Stimulated activated naive B cell treated with anti-CD40 and anti-IgM and Interleukin-4, amounts not matched to agents 10 μg/mL and 1 μg/mL and 100 μg/mL, for 72 hours (primary cell): ENCODE measurements around the gene OPCML.

Source experiments
- ATAC-seq, 2 donors: fragments of 150-1000 bp; cut with Tn5 transposase; replicated peaks; 2 replicates each; pipeline ENCODE4 v1.10.0; 2021; ENCODE audit warnings: moderate library complexity in 1 of 2
- DNase-seq: peaks from one replicate; pipeline ENCODE4 v3.0.0; 2021
- H3K27ac Mint-ChIP-seq: one replicate; pipeline ENCODE4 v1.8.0; 2022; ENCODE audit warnings: mild to moderate bottlenecking, mixed read lengths
- H3K27me3 Mint-ChIP-seq, 2 donors: one replicate each; pipeline ENCODE4 v1.8.0; 2022; ENCODE audit warnings: mixed read lengths in 2 of 2
- H3K36me3 Mint-ChIP-seq, 2 donors: one replicate each; pipeline ENCODE4 v1.8.0; 2022; ENCODE audit warnings: mixed read lengths in 2 of 2, mild to moderate bottlenecking in 1 of 2
- H3K4me1 Mint-ChIP-seq, 2 donors: one replicate each; pipeline ENCODE4 v1.8.0; 2022; ENCODE audit warnings: mixed read lengths in 2 of 2, mild to moderate bottlenecking in 1 of 2
- H3K4me3 Mint-ChIP-seq, 2 donors: one replicate each; pipeline ENCODE4 v1.8.0; 2022; ENCODE audit warnings: mild to moderate bottlenecking in 2 of 2, mixed read lengths in 2 of 2, moderate library complexity in 1 of 2
- H3K9me3 Mint-ChIP-seq, 2 donors: one replicate each; pipeline ENCODE4 v1.8.0; 2022; ENCODE audit warnings: mixed read lengths in 2 of 2, mild to moderate bottlenecking in 1 of 2

OPCML gene

DNA sequence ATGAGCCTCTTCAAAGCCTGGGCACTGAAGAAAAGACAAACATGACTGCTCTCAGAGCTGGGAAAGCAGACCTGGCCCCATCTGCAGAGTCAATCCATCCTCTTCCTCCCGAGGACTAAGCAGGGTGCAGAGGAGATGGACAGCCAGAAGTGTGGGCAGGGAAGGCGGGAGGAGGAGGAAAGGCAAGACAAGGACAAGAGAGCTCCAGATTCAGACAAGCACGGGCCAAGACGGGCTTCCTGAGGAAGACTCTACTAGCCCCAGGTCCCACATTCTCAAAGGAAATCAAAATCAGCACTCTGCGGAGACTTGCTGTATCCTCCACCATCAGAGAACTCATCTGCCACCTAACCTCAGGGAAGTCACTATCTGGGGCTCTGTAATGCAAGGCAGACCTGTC is 28.5 kb downstream of the OPCML start:
- H3K36me3 Mint-ChIP-seq, result no peaks in the 10 kb centered on the region
- peaks cover 7 to 13% of the 10 kb centered on the region in 2 donors for H3K4me1 Mint-ChIP-seq
- no peak overlapping the region for H3K4me3 Mint-ChIP-seq
- no peak for DNase-seq
- H3K9me3 Mint-ChIP-seq, result peaks cover 5 to 6% of the 10 kb centered on the region in 2 donors
- H3K27ac Mint-ChIP-seq, result no peak overlapping the region
- no peak for ATAC-seq
- peaks cover 8 to 23% of the 10 kb centered on the region in 2 donors for H3K27me3 Mint-ChIP-seq

DNA sequence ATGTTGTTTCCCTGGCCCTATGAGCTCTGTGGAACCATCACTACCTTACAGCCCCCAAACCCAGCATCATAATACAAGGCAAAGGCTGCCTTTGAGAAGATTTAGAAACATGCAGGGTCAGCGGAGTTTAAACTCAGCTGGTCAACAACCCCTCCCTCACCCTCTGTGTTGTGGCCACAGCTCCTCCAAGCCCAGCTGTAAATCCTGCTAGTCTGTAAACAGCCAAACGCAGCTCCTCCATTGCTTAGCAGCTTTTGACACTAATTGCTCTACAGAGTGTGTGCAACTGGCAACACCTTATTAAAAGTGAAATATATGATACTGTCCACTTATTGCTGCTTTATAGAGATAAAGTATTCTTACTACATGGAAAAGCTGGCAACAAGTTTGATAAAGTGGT is 29.1 kb downstream of the OPCML start:
- Mint-ChIP-seq H3K4me1 (peaks cover 7 to 13% of the 10 kb centered on the region in 2 donors), H3K4me3 (no peak overlapping the region), H3K27ac (no peak overlapping the region), H3K36me3 (no peaks in the 10 kb centered on the region), H3K9me3 (peaks cover 5 to 6% of the 10 kb centered on the region in 2 donors), H3K27me3 (peaks cover 8 to 23% of the 10 kb centered on the region in 2 donors)
- DNase-seq (no peak), ATAC-seq (no peak)

DNA sequence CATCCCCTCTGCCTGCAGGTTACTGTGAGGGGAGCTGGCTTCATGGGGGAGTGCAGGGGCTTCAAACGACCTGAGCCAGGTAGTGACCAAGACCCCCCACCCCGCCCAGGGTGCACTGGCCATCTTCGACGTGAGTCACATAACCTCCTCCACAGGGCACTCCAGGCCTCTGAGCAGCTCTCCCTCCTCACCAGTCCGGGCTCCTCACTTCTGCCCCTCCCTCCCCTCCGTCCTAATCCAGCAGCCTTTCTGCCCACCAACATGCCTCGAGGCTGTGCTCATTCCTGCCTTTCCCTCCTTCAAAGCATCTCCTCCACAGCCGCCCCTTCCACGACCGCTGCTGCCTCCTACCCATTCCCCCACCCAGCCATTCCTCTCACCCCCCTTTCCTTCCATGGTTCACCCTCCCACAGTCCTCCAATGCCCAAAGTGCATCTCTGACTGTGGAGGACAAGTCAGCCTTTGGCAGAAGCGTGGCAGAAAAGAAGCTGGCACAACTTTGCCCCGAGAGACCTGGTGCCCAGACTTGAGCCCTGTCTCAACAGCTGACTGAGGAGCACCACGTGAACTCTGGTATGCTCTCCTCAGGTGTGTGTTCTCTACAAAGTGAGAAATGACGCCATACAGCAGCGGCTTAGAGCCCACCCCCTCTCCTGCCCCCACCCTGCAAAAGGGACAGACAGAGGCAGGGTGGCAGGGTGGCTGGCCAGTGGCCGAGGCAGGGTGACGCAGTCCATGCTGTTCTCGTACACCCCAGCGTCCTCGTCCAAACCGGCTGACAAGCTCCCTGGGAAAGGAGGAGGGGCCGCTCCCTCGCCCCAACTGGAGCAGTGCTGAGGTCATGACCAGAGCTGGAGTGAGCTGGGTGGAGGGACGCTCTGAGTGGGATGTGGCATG is 30.4 kb downstream of the OPCML start:
- no peak overlapping the region for H3K27ac Mint-ChIP-seq
- DNase-seq (no peak), ATAC-seq (no peak)
- peaks cover 8 to 23% of the 10 kb centered on the region in 2 donors for H3K27me3 Mint-ChIP-seq
- H3K4me1 Mint-ChIP-seq, result peaks cover 7 to 13% of the 10 kb centered on the region in 2 donors
- H3K9me3 Mint-ChIP-seq, result peaks cover 5 to 6% of the 10 kb centered on the region in 2 donors
- H3K4me3 Mint-ChIP-seq, result no peak overlapping the region
- no peaks in the 10 kb centered on the region for H3K36me3 Mint-ChIP-seq

DNA sequence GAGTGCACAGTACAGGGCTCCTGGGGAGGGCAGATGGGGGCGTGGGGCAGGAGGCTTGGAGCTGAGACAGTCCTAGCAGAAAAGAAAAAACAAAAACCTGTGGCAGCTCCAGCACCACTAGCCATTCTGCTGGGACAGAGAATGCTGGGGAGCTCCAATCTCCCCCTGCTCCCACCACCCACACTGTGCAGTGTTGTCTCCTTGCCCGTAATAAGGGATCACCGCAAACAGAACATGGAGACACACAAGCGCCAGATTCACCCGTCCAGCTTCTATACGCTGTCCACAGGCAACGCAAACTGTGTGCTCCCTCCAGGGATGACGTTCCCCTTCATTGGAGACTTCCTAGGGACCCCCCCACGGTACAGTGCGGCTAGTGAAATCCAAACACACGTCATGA is 31.4 kb downstream of the OPCML start:
- H3K9me3 Mint-ChIP-seq, result peaks cover 5 to 6% of the 10 kb centered on the region in 2 donors
- peaks cover 8 to 23% of the 10 kb centered on the region in 2 donors for H3K27me3 Mint-ChIP-seq
- H3K27ac Mint-ChIP-seq, result no peak overlapping the region
- ATAC-seq, result no peak
- H3K4me3 Mint-ChIP-seq, result no peak overlapping the region
- no peak for DNase-seq
- peaks cover 6 to 9% of the 10 kb centered on the region in 2 donors for H3K4me1 Mint-ChIP-seq
- H3K36me3 Mint-ChIP-seq, result no peaks in the 10 kb centered on the region

DNA sequence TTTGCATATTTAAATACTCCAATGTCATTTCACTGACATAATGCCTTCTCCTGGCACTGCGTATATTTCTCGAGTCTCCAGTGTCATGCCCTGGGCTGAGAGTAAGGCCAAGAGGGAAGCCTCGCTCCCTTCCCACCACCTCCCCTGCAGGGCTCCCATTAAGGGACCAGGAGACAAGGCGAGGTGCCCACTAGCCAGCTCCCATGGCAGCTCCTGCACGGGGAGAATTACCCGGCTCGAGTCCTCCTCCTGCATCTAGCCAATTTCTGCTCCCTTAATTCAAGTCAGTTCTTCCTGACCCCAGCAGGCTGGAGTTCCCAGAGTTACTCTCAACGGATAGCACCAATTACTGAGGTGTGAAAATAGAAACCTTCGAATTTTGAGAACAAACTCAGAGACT is 31.9 kb downstream of the OPCML start:
- Mint-ChIP-seq H3K27ac (no peak overlapping the region), H3K36me3 (no peaks in the 10 kb centered on the region), H3K4me3 (no peak overlapping the region), H3K9me3 (peaks cover 2 to 3% of the 10 kb centered on the region in 2 donors), H3K4me1 (peaks cover 1 to 4% of the 10 kb centered on the region in 2 donors), H3K27me3 (peaks cover 8 to 21% of the 10 kb centered on the region in 2 donors)
- DNase-seq (no peak), ATAC-seq (no peak)

DNA sequence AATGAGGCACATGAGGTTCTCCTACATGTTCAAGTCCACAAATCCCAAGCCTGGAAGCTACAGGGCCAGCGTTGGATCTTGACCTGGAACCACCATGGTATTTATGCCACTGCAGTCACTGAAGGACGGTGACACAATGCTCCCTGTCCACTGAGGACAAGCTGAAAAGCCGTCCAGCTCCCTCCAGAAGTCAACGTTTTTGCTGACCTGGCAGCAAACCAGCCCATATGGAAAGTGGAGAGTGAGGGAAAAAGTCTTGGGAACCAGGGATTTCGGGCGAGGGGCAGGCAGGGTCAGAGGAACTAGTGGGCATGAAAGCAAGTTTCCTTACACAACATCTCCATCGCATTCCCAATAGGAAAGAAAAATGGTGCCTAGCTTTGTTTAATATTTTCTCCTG is 33.3 kb downstream of the OPCML start:
- Mint-ChIP-seq H3K4me3 (no peak overlapping the region), H3K9me3 (peaks cover 0 to 3% of the 10 kb centered on the region in 2 donors), H3K27ac (no peak overlapping the region), H3K4me1 (no peaks in the 10 kb centered on the region), H3K27me3 (peaks cover 8 to 12% of the 10 kb centered on the region in 2 donors), H3K36me3 (no peaks in the 10 kb centered on the region)
- no peak for DNase-seq
- ATAC-seq, result no peak

DNA sequence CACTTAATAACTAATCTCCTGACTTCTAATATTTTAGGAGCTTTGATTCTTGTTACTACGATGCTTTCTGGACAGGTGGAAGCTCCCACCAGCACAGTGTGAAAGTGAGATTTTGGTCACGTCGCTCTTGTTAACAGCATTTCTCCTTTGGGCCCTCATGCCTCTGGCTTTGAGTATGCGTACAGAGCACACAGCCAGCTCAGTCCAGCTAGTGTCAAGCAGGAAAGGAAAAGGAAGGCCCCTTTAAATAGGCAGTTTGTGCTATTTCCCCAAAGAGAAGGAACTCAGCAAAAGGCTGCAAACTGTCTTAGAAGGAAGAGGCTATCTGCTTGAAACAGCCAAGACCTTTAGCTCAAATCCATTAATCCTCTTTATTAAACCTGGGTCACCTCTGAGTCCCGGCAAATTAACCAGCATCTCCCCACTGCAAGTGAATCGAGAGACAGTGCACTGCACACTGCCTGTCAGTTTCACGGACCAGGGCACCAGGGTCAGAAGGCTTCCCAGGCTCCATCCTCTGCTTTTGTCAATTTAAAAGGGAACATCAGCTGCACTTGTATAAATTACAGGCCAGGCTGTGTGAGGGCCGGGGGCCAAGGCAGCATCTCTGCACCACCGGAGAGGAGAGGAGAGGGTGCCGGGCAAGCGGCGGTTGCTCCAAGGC is 34.7 kb downstream of the OPCML start:
- DNase-seq (no peak), ATAC-seq (no peak)
- Mint-ChIP-seq H3K27ac (no peak overlapping the region), H3K27me3 (peaks cover 4 to 6% of the 10 kb centered on the region in 2 donors), H3K9me3 (peaks cover 0 to 3% of the 10 kb centered on the region in 2 donors), H3K4me3 (no peak overlapping the region), H3K36me3 (no peaks in the 10 kb centered on the region), H3K4me1 (no peaks in the 10 kb centered on the region)

DNA sequence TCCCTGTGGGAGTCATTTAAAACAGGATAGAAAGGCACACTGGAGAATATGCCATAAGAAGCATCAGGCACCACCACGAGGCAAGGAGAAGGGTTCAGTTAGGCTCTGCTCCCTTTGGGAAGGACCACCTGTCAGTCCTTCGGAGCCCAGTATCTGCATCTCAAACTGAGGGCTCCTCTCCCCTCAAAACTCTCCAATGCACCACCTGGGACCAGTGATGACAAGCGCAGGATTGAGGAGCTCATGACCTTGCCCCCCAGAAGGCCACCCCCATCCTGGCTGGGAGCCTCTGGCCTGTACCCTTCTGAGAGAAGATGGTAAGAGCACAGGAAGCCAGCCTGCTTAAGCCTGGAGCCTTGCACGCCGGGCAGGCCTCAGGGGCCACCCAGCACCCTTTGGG is 39.4 kb downstream of the OPCML start:
- DNase-seq (no peak), ATAC-seq (no peak)
- H3K27me3 Mint-ChIP-seq, result no peaks in the 10 kb centered on the region
- no peaks in the 10 kb centered on the region for H3K36me3 Mint-ChIP-seq
- peaks cover 5% of the 10 kb centered on the region in 2 donors for H3K9me3 Mint-ChIP-seq
- no peak overlapping the region for H3K4me3 Mint-ChIP-seq
- no peaks in the 10 kb centered on the region for H3K4me1 Mint-ChIP-seq
- H3K27ac Mint-ChIP-seq, result no peak overlapping the region

DNA sequence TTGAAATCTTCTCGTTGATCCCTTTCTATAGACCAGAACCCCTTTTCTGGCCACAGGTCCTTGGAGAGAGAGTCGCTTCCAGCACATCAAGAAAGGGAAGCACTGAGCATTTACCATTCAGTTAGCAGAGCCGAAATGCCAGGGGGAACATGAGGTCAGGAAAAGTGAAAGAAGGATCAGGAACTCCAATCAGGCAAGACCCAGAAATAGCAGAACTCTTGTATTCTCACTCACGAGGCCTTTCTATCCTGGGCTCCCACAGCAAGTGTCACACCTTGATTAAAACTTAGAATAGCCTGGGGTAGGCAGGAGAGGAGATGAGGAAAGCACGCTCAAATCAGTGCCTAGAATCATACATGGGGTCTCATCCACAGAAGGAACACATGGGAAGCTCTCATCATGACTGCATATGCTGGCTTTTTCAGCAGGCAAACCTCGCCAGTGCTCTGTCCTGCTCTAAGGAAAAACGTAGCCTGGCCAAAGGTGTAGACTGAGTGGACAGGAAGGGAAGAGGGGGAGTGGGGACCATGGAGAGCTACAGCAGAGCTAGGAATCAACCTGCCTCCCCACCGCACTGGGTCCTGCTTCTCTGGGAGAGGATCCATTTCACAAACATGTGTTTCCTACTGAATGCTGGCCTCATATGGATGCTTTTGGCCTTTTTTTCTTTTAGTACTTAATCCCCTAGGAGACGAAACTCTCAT is 40.5 kb downstream of the OPCML start:
- DNase-seq (no peak), ATAC-seq (no peak)
- Mint-ChIP-seq H3K4me3 (no peak overlapping the region), H3K4me1 (no peaks in the 10 kb centered on the region), H3K27me3 (no peaks in the 10 kb centered on the region), H3K9me3 (peaks cover 7% of the 10 kb centered on the region in 2 donors), H3K36me3 (no peaks in the 10 kb centered on the region), H3K27ac (no peak overlapping the region)

DNA sequence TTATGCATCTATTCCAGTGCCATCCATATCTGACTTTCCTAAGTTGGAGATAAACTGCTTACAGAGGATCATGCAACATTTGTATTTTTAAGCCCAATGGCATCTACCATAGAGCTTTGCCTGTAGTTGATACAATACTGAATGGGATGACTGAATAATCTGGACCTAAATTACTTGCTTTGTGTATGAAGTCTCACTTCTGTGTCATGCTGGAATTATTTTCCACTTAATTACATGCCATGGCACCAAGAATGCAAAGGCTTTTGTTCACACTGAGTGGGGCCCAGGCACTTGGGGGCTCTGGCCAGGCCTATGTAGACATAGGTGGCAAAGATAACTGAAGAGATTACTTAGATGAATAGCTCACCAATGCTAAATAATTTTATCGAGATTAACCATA is 51.6 kb downstream of the OPCML start:
- Mint-ChIP-seq H3K4me3 (no peak overlapping the region), H3K4me1 (no peaks in the 10 kb centered on the region), H3K27me3 (no peaks in the 10 kb centered on the region)

DNA sequence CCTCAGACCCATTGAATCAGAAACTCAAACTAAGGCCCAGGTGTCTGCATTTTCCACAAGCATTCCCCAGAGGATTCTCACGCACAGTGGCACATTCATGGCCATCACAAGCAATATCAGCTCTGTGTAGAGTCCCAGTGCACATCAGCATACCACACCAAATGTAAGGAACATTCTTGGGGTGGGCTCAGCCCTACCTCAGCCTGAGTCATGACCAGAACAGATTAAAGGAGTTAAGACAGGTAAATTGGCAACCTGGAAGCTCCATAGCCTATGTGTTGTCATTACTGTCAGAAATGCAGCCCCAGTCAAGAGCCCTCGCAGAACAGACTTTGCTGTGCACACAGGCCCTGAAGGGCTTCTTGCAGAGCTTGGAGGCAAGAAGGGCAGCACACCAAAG is 53.1 kb downstream of the OPCML start:
- H3K27ac Mint-ChIP-seq, result no peak overlapping the region
- ATAC-seq (no peak), DNase-seq (no peak)
- no peaks in the 10 kb centered on the region for H3K4me1 Mint-ChIP-seq
- no peaks in the 10 kb centered on the region for H3K27me3 Mint-ChIP-seq
- no peaks in the 10 kb centered on the region for H3K9me3 Mint-ChIP-seq
- no peak overlapping the region for H3K4me3 Mint-ChIP-seq
- no peaks in the 10 kb centered on the region for H3K36me3 Mint-ChIP-seq

More for the DNA sequence above, 51.6 kb downstream of the OPCML start:
- Mint-ChIP-seq H3K27ac (no peak overlapping the region), H3K36me3 (no peaks in the 10 kb centered on the region), H3K9me3 (no peaks in the 10 kb centered on the region)
- ATAC-seq (no peak), DNase-seq (no peak)

DNA sequence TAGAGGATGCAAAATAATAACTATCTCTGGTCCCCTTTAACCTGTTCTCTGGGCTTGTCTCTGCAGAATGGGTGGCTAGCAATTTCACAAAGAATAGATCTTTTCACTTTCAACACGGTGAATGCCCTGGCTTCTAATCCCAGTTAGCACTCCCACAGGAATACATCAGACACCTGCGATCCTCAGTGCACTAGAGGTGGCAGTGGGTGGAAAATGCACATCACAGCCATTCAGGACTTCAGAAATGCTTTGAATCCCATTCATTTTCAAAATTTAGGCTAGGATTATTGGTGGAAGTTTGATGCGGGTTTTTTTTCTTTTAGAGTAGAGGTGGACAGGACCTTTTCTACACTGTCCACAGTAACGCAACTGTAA is 55.1 kb downstream of the OPCML start:
- no peak for ATAC-seq
- H3K36me3 Mint-ChIP-seq, result no peaks in the 10 kb centered on the region
- no peak overlapping the region for H3K27ac Mint-ChIP-seq
- H3K27me3 Mint-ChIP-seq, result no peaks in the 10 kb centered on the region
- peaks cover 0 to 2% of the 10 kb centered on the region in 2 donors for H3K9me3 Mint-ChIP-seq
- no peaks in the 10 kb centered on the region for H3K4me1 Mint-ChIP-seq
- H3K4me3 Mint-ChIP-seq, result no peak overlapping the region
- DNase-seq, result no peak

DNA sequence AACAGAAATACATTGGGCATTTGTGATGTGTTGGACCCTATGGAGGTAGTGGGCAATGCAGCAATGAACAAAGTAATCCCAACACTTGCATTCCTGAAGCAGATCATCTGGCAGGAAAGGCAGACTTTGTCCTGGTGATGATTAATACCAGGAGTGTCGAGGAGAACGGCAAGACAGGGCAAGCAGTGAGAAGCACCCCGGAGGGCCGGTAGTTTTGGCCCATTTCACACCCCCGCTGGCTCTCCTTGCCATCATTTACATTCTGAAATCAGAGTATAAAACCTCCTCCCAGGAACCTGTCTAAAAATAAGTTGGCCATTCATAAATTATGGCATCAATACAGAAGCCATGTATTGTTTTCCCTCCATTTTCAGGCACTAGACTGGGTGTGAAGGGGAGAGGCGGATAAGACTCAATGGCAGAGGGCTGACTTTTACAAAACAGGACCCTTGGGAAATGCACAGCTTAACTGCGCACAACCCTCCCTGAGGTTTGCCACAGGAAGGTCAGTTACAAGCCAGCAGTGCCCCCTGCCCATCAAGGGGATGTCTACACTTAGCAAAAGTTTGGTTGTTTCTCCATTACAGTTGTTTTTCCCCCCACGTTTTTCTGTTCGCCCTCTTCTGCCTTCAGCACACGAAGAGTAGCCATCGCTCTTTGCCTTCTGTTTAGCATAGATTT is 55.6 kb downstream of the OPCML start:
- Mint-ChIP-seq H3K27me3 (no peaks in the 10 kb centered on the region), H3K36me3 (no peaks in the 10 kb centered on the region), H3K4me3 (no peak overlapping the region), H3K9me3 (peaks cover 0 to 2% of the 10 kb centered on the region in 2 donors), H3K27ac (no peak overlapping the region), H3K4me1 (no peaks in the 10 kb centered on the region)
- DNase-seq (no peak), ATAC-seq (no peak)

DNA sequence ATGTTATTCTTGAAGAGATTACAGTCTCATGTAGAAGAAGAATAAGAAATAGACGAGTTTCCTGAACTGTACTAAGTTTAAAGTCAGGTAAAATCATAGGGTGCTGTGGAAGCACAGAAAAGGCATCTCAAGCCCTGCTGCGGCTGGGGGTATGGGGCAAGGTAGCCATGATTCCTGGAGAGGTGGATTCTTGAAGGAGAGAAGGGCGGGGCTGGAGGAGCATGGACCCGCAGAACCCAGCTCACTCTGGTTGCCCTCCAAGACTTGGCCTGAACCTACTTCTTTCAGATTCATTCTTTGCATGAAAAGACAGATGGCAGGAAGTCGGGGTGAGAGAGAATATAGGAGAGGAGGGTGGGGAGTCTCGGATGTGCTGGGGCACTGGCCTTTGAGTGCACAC is 57.8 kb downstream of the OPCML start:
- Mint-ChIP-seq H3K4me1 (no peaks in the 10 kb centered on the region), H3K36me3 (no peaks in the 10 kb centered on the region), H3K27ac (no peak overlapping the region), H3K27me3 (no peaks in the 10 kb centered on the region), H3K9me3 (peaks cover 0 to 2% of the 10 kb centered on the region in 2 donors), H3K4me3 (no peak overlapping the region)
- DNase-seq (no peak), ATAC-seq (no peak)
